HEK293 (cell line): Measurements from ENCODE around the gene MPPED2.

ENCODE experiments used
- CTCF ChIA-PET: fragments of 350-600 bp; formaldehyde crosslinking; extraction: SDS; loops from one replicate; lab custom pipeline; 2021; ENCODE audit warnings: antibody characterized with exemption; lab: Yijun Ruan, JAX
- POLR2A ChIA-PET: fragments of 300-600 bp; formaldehyde crosslinking; extraction: SDS; loops from one replicate; lab custom pipeline; 2020; ENCODE audit warnings: antibody characterized with exemption, inconsistent platforms; lab: Yijun Ruan, JAX
- H3K27ac ChIP-seq: fragments of 200-500 bp; sonication (Bioruptor generic); 2 replicates; pipeline ENCODE4 v1.5.1; 2014; ENCODE audit warnings: low read depth, low read length, control low read depth, inconsistent platforms; ENCODE audit errors: extremely low read depth
- H3K36me3 ChIP-seq, 2 experiments: fragments of 200-500 bp in 1 of 2; sonication (Bioruptor generic) in 1 of 2; 1 replicate in 1 of 2; 2 replicates in 1 of 2; pipeline ENCODE4 v1.5.1; 2014 to 2017; ENCODE audit warnings: inconsistent platforms in 2 of 2, low read length in 2 of 2; ENCODE audit not compliant: control insufficient read depth in 2 of 2, insufficient read depth in 1 of 2
- H3K4me1 ChIP-seq: fragments of 200-500 bp; sonication (Bioruptor generic); 2 replicates; pipeline ENCODE4 v1.5.1; 2014; ENCODE audit warnings: mild to moderate bottlenecking, low read length, inconsistent platforms; ENCODE audit not compliant: control insufficient read depth, insufficient read depth
- H3K4me3 ChIP-seq: 2 replicates; pipeline ENCODE4 v1.5.1; 2011; ENCODE audit warnings: low read depth, mild to moderate bottlenecking, control low read depth, low read length, moderate library complexity
- H3K9me3 ChIP-seq: fragments of 200-500 bp; sonication (Bioruptor generic); 2 replicates; pipeline ENCODE4 v1.5.1; 2014; ENCODE audit warnings: low read depth, low read length, inconsistent platforms; ENCODE audit not compliant: control insufficient read depth, insufficient read depth
- AEBP2 ChIP-seq: fragments of 450-650 bp; formaldehyde crosslinking; IDR thresholded peaks from 2 replicates; pipeline ENCODE4 v1.5.1; 2016; ENCODE audit warnings: missing biosample characterization, missing genetic modification characterization, borderline replicate concordance
- EGR2 ChIP-seq: fragments of 450-650 bp; formaldehyde crosslinking; IDR thresholded peaks from 2 replicates; pipeline ENCODE4 v1.5.1; 2016; ENCODE audit warnings: low read depth, missing biosample characterization, missing genetic modification characterization
- HIC1 ChIP-seq: fragments of 450-650 bp; formaldehyde crosslinking; IDR thresholded peaks from 2 replicates; pipeline ENCODE4 v1.5.1; 2016; ENCODE audit warnings: missing biosample characterization, missing genetic modification characterization
- PRDM10 ChIP-seq: fragments of 450-650 bp; formaldehyde crosslinking; IDR thresholded peaks from 2 replicates; pipeline ENCODE4 v1.5.1; 2016; ENCODE audit warnings: missing biosample characterization, missing genetic modification characterization
- REPIN1 ChIP-seq: fragments of 450-650 bp; formaldehyde crosslinking; IDR thresholded peaks from 2 replicates; pipeline ENCODE4 v1.5.1; 2017; ENCODE audit warnings: missing biosample characterization, missing genetic modification characterization, low read depth
- ZNF114 ChIP-seq: fragments of 450-650 bp; formaldehyde crosslinking; IDR thresholded peaks from 2 replicates; pipeline ENCODE4 v1.5.0; 2017; ENCODE audit warnings: missing biosample characterization, missing genetic modification characterization
- ZNF155 ChIP-seq: fragments of 450-650 bp; formaldehyde crosslinking; IDR thresholded peaks from 2 replicates; pipeline ENCODE4 v1.5.1; 2016; ENCODE audit warnings: missing biosample characterization, missing genetic modification characterization
- ZNF2 ChIP-seq: fragments of 450-650 bp; formaldehyde crosslinking; IDR thresholded peaks from 2 replicates; pipeline ENCODE4 v1.5.1; 2016; ENCODE audit warnings: missing biosample characterization, missing genetic modification characterization
- ZNF211 ChIP-seq: fragments of 450-650 bp; formaldehyde crosslinking; IDR thresholded peaks from 2 replicates; pipeline ENCODE4 v1.5.1; 2016; ENCODE audit warnings: low read depth, missing biosample characterization, missing genetic modification characterization
- ZNF248 ChIP-seq: fragments of 450-650 bp; formaldehyde crosslinking; IDR thresholded peaks from 2 replicates; pipeline ENCODE4 v1.5.1; 2017; ENCODE audit warnings: missing biosample characterization, missing genetic modification characterization
- ZNF549 ChIP-seq: fragments of 450-650 bp; IDR thresholded peaks from 2 replicates; pipeline ENCODE4 v1.5.1; 2018; ENCODE audit warnings: missing biosample characterization, missing genetic modification characterization, mild to moderate bottlenecking, inconsistent platforms, moderate library complexity
- ZNF610 ChIP-seq: fragments of 450-650 bp; formaldehyde crosslinking; IDR thresholded peaks from 2 replicates; pipeline ENCODE4 v1.5.1; 2016; ENCODE audit warnings: missing biosample characterization, missing genetic modification characterization, borderline replicate concordance
- ZNF692 ChIP-seq: fragments of 450-650 bp; formaldehyde crosslinking; IDR thresholded peaks from 2 replicates; pipeline ENCODE4 v1.5.1; 2016; ENCODE audit warnings: missing biosample characterization, missing genetic modification characterization
- ZNF785 ChIP-seq: fragments of 450-650 bp; formaldehyde crosslinking; IDR thresholded peaks from 2 replicates; pipeline ENCODE4 v1.5.1; 2016; ENCODE audit warnings: missing biosample characterization, missing genetic modification characterization
- ZSCAN16 ChIP-seq: fragments of 450-650 bp; formaldehyde crosslinking; IDR thresholded peaks from 2 replicates; pipeline ENCODE4 v1.5.1; 2016; ENCODE audit warnings: missing biosample characterization, missing genetic modification characterization
- ZXDB ChIP-seq: fragments of 450-650 bp; formaldehyde crosslinking; IDR thresholded peaks from 2 replicates; pipeline ENCODE4 v1.5.1; 2016; ENCODE audit warnings: missing biosample characterization, missing genetic modification characterization
- TF ChIP-seq, protein P1 (sequence below): fragments of 450-650 bp; formaldehyde crosslinking; IDR thresholded peaks from 2 replicates; pipeline ENCODE4 v1.5.1; 2016; ENCODE audit warnings: missing biosample characterization, missing genetic modification characterization

The MPPED2 gene

GRCh38 chr11:30433831-30434230 is 152.3 kb downstream of the MPPED2 start:
- Histone ChIP-seq H3K4me3 (no peak overlapping the region), H3K4me1 (no peaks in the 10 kb centered on the region), H3K27ac (no peak overlapping the region), H3K36me3 (no peaks in the 10 kb centered on the region), H3K9me3 (no peaks in the 10 kb centered on the region)
- ChIA-PET POLR2A (no interaction called here), CTCF (no interaction called here)
- TF ChIP-seq EGR2 (tag by site-specific recombination), result no peak
- TF ChIP-seq AEBP2 (tag by site-specific recombination), result no peak
- no peak for TF ChIP-seq ZNF692 (tag by site-specific recombination)
- no peak for TF ChIP-seq ZSCAN16
- TF ChIP-seq ZNF549 (tag by site-specific recombination), result no peak
- TF ChIP-seq ZNF610 (tag by site-specific recombination), result no peak
- no peak for TF ChIP-seq HIC1

DNA sequence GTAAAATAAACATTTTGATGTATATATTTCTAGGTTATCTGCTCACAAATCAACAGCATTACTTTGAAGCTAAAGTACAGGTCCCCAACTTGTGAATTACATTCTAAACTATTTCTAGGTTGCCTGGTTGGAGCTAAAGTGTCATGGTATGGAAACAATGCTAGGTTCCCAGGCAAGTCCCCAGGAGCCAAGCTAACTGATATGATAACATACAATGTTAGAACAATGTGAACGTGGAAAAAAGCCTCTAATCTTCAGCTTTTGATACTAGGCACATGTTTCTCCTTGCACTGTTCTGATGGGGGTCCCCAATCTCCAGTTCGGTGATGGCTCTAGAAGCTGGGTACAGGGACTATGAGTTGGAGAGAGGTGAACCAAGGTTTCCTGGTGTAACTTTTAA is 153.4 kb downstream of the MPPED2 start:
- no peaks in the 10 kb centered on the region for H3K9me3 ChIP-seq
- H3K4me3 ChIP-seq, result no peak overlapping the region
- CTCF ChIA-PET, result interaction anchor here (1.0 kb wide), 1 partner anchor 18 kb away, joined by 3 read pairs; no protein-coding TSS in a partner anchor
- H3K27ac ChIP-seq, result no peak overlapping the region
- POLR2A ChIA-PET, result no interaction called here
- no peaks in the 10 kb centered on the region for H3K4me1 ChIP-seq
- no peaks in the 10 kb centered on the region for H3K36me3 ChIP-seq
- no peak for TF ChIP-seq ZNF211
- no peak for TF ChIP-seq PRDM10 (tag by site-specific recombination)
- no peak for TF ChIP-seq ZNF785
- no peak for TF ChIP-seq ZXDB (tag by site-specific recombination)
- no peak for TF ChIP-seq ZNF114 (tag by site-specific recombination)
- no peak for TF ChIP-seq ZNF2
- no peak for TF ChIP-seq ZNF248
- TF ChIP-seq, protein P1, sequence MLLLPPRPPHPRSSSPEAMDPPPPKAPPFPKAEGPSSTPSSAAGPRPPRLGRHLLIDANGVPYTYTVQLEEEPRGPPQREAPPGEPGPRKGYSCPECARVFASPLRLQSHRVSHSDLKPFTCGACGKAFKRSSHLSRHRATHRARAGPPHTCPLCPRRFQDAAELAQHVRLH, result no peak
- no peak for TF ChIP-seq ZNF155
- no peak for TF ChIP-seq REPIN1 (tag by site-specific recombination)
